Activated CD8-positive, alpha-beta T cell treated with anti-CD3 and anti-CD28 coated beads for 36 hours (primary cell): ENCODE data around the gene GEMIN5. TPM values are rescaled to one million over a fixed set of nuclear protein-coding genes. Genes with fewer than 3 reads are reported as not detected.

Experiments used
- ATAC-seq: fragments of 200-7000 bp; cut with Tn5 transposase; one replicate; pipeline ENCODE4 v1.10.0; 2021; ENCODE audit warnings: mild to moderate bottlenecking, moderate library complexity
- CTCF ChIA-PET: fragments of 350-600 bp; sonication (Branson Sonifier 250); formaldehyde crosslinking; loops from one replicate; lab custom pipeline; 2021; ENCODE audit warnings: antibody characterized with exemption; lab: Charles Lee
- POLR2A ChIA-PET: fragments of 350-600 bp; sonication (Branson Sonifier 250); formaldehyde crosslinking; loops from one replicate; lab custom pipeline; 2021; ENCODE audit warnings: antibody characterized with exemption; lab: Charles Lee
- DNase-seq: peaks from one replicate; pipeline ENCODE4 v3.0.0-alpha.2; 2020
- H3K27ac Mint-ChIP-seq: one replicate; pipeline ENCODE4 v1.8.0; 2021; ENCODE audit warnings: mild to moderate bottlenecking, mixed read lengths
- H3K27me3 Mint-ChIP-seq: one replicate; pipeline ENCODE4 v1.8.0; 2021; ENCODE audit warnings: mixed read lengths
- H3K36me3 Mint-ChIP-seq: one replicate; pipeline ENCODE4 v1.8.0; 2021; ENCODE audit warnings: low read depth, mixed read lengths
- H3K4me1 Mint-ChIP-seq: one replicate; pipeline ENCODE4 v1.8.0; 2021; ENCODE audit warnings: low read depth, mixed read lengths
- H3K4me3 Mint-ChIP-seq: one replicate; pipeline ENCODE4 v1.8.0; 2021; ENCODE audit warnings: mild to moderate bottlenecking, moderate library complexity, mixed read lengths
- H3K9me3 Mint-ChIP-seq: one replicate; pipeline ENCODE4 v1.8.0; 2021; ENCODE audit warnings: mixed read lengths
- intact Hi-C: fragments of 100-400 bp; cut with micrococcal nuclease; formaldehyde crosslinking; loops from one replicate; pipeline ENCODE4 v1.10.0; 2022
- total RNA-seq, 2 experiments: library from RNA; stranded (reverse); gene quantifications; one replicate each; pipeline ENCODE4 v1.2.3, GENCODE V29; 2021
- TF ChIP-seq, protein P1 (sequence below): fragments of 200-600 bp; IDR thresholded peaks from one replicate; pipeline ENCODE4 v1.8.0; 2022; ENCODE audit warnings: antibody characterized with exemption, mild to moderate bottlenecking

The GEMIN5 gene
- total RNA-seq, 2 experiments from 2014 or later, result 32.1 to 33.0 TPM

DNA sequence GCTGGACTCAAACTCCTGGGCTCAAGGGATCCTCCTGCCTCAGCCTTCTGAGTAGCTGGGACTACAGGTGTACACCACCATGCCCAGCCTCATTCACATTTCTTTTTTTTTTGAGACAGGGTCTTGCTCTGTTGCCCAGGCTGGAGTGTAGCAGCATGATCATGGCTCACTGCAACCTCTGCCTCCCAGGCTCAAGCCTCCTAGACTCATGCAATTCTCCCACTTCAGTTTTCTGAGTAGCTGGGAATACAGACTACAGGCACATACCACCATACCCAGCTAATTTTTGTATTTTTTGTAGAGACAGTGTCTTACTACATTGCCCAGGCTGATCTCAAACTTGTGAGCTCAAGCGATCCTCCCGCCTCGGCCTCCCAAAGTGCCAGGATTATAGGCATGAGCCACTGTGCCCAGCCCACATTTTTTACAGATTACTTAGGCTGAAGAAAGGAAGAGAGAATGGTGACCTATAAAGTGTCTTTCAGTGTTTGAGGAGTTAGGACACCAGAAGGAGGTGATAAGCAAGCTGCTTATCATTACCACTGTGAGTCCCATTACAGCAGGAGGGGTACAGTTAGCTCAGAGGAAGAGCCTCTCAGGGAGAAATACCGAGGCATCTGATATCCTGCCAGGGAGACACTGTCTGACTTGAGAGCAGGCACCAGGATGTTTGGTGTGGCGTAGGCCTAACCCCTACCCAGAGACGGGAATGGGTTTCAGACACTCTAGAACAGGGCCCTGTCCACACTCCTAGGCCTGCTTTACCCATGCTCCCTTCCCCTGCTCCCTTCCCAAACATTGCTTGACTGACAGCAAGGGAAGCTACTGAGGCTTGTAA is 97.4 kb downstream of the GEMIN5 start:
- ATAC-seq (no peak), DNase-seq (no peak)
- Mint-ChIP-seq H3K9me3 (no peaks in the 10 kb centered on the region), H3K27me3 (no peaks in the 10 kb centered on the region), H3K4me1 (no peaks in the 10 kb centered on the region), H3K36me3 (no peaks in the 10 kb centered on the region), H3K27ac (no peak overlapping the region), H3K4me3 (no peak overlapping the region)
- TF ChIP-seq, protein P1, sequence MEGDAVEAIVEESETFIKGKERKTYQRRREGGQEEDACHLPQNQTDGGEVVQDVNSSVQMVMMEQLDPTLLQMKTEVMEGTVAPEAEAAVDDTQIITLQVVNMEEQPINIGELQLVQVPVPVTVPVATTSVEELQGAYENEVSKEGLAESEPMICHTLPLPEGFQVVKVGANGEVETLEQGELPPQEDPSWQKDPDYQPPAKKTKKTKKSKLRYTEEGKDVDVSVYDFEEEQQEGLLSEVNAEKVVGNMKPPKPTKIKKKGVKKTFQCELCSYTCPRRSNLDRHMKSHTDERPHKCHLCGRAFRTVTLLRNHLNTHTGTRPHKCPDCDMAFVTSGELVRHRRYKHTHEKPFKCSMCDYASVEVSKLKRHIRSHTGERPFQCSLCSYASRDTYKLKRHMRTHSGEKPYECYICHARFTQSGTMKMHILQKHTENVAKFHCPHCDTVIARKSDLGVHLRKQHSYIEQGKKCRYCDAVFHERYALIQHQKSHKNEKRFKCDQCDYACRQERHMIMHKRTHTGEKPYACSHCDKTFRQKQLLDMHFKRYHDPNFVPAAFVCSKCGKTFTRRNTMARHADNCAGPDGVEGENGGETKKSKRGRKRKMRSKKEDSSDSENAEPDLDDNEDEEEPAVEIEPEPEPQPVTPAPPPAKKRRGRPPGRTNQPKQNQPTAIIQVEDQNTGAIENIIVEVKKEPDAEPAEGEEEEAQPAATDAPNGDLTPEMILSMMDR, result no peak
- intact Hi-C loops, result no loop called here
- CTCF ChIA-PET, result interaction anchor here (1.2 kb wide), 2 partner anchors 36 to 190 kb away, joined by 3 to 4 read pairs; no protein-coding TSS in a partner anchor
- POLR2A ChIA-PET, result interaction anchor here (1.1 kb wide), 1 partner anchor 16 kb away, joined by 4 read pairs; no protein-coding TSS in a partner anchor

Other genes with a start within 250 kb of the GEMIN5 start
- gene LARP1, start 182.8 kb downstream of the GEMIN5 start, total RNA-seq, result 100 to 1,000 TPM; 214 to 218 TPM
- gene FAXDC2, start 87.6 kb downstream of the GEMIN5 start, total RNA-seq, result not detected
- 10 to 100 TPM; 78.6 to 84.4 TPM for gene CNOT8, start 79.6 kb downstream of the GEMIN5 start, total RNA-seq
- gene MRPL22, start 2.9 kb upstream of the GEMIN5 start, total RNA-seq, result 10 to 100 TPM; 80.4 to 84.7 TPM
- under 1 TPM in 1 of 2 experiments, not detected in 1; 0.11 TPM for gene KIF4B, start 75.5 kb upstream of the GEMIN5 start, total RNA-seq